Psoas muscle (tissue), 8 donors: ENCODE measurements around the gene HAND1. TPM values are rescaled to one million over a fixed set of nuclear protein-coding genes. Genes with fewer than 3 reads are reported as not detected.

Experiments
- ATAC-seq, 4 donors: fragments of 200-7000 bp; cut with Tn5 transposase; one replicate each; pipeline ENCODE4 v1.9.1; 2020; ENCODE audit warnings: moderate library complexity in 3 of 4, mild to moderate bottlenecking in 2 of 4
- DNase-seq, 2 donors: peaks; one replicate each; pipeline ENCODE4 v3.0.0-alpha.2; 2020
- H3K27ac ChIP-seq: fragments of 200-600 bp; one replicate; pipeline ENCODE4 v1.8.0; 2022
- H3K27me3 ChIP-seq, 3 donors: fragments of 200-600 bp in 1 of 3; one replicate each; pipeline versions ENCODE4 v1.6.1 to v1.8.0; 2013 to 2022; ENCODE audit warnings: low read length in 2 of 3, mild to moderate bottlenecking in 2 of 3, moderate library complexity in 1 of 3; ENCODE audit not compliant: insufficient read depth in 3 of 3
- H3K36me3 ChIP-seq, 2 donors: fragments of 200-600 bp in 1 of 2; one replicate each; pipeline versions ENCODE4 v1.6.1 to v1.8.0; 2013 to 2022; ENCODE audit warnings: low read depth in 1 of 2, mild to moderate bottlenecking in 1 of 2, moderate library complexity in 1 of 2; ENCODE audit not compliant: insufficient read depth in 1 of 2
- H3K4me1 ChIP-seq: fragments of 200-600 bp; one replicate; pipeline ENCODE4 v1.8.0; 2022
- H3K4me3 ChIP-seq: fragments of 200-600 bp; one replicate; pipeline ENCODE4 v1.8.0; 2022; ENCODE audit warnings: mild to moderate bottlenecking
- H3K9me3 ChIP-seq: fragments of 200-600 bp; one replicate; pipeline ENCODE4 v1.8.0; 2022
- CTCF ChIP-seq: fragments of 200-600 bp; IDR thresholded peaks from one replicate; pipeline ENCODE4 v1.8.0; 2022; ENCODE audit warnings: antibody characterized with exemption
- WGBS, 3 donors: extraction: QIAGEN DNeasy Blood & Tissue Kit; methylation state at CpG; one replicate each; pipeline versions ENCODE4 v1.1.6 to v1.1.7; 2013; 5-methylcytosine and 5-hydroxymethylcytosine counted together
- intact Hi-C, 2 donors: fragments of 100-400 bp; cut with DNase I; formaldehyde crosslinking; loops; one replicate each; pipeline versions ENCODE4 v1.11.0 to v1.14.2; 2022
- polyA plus RNA-seq, 3 donors: library from polyadenylated mRNA; stranded (reverse); fragments of 200-250 nt; gene quantifications; one replicate each; pipeline ENCODE4 v1.2.3, GENCODE V29; 2013
- total RNA-seq, 4 donors: library from RNA; stranded (reverse); fragmentation: NEBNext Ultra II Directional in 2 of 4; extraction: Animal tissue kit (Norgen Biotek cat#: 25700) in 2 of 4; gene quantifications; one replicate each; pipeline versions ENCODE4 v1.2.1 to v1.2.4, GENCODE V29; 2021 to 2023
- donor health status: healthy with polysubstance abuse.
- donor health status: DM: no; HTN: no; CAD: no; lungs with moderate emphysema.
- donor health status: Bipolar disorder and iron deficiency.
- donor health status: healthy.
- donor health status: DM: yes; HTN: yes; CAD: no.
- donor health status: DM: no; HTN: no; CAD: no.
- donor health status: DM: no; HTN: no; CAD: no.
- donor health status: DM: yes; HTN: yes; CAD: no.

The HAND1 gene
- total and polyA plus RNA-seq, 7 donors, result not detected

- 23 to 25% (median 25%) methylated on average over 11 of the region's 11 CpGs for WGBS, 3 donors
- H3K27me3 ChIP-seq, result peaks cover 0 to 70% (median 35%) of the 10 kb centered on the region in 3 donors
- H3K27ac ChIP-seq, result no peak overlapping the region
- intact Hi-C loops, result loop anchor here in 1 of 2 donors (10.0 kb wide), 1 partner anchor 474 kb away; the partner anchor contains the start of gene MRPL22
- ATAC-seq, result no peak
- no peaks in the 10 kb centered on the region for H3K9me3 ChIP-seq
- peak in 1 of 2 donors; percentile 19 for DNase-seq
- H3K4me1 ChIP-seq, result peaks cover 23% of the 10 kb centered on the region
- H3K4me3 ChIP-seq, result no peak overlapping the region
- H3K36me3 ChIP-seq, result no peaks in the 10 kb centered on the region
- TF ChIP-seq CTCF, result no peak
Observed at GRCh38 chr5:154470947-154471870, 6.8 kb downstream of the HAND1 start.

- Histone ChIP-seq H3K36me3 (no peaks in the 10 kb centered on the region), H3K4me3 (no peak overlapping the region), H3K4me1 (peaks cover 16% of the 10 kb centered on the region), H3K27ac (no peak overlapping the region), H3K27me3 (peaks cover 0 to 59% (median 26%) of the 10 kb centered on the region in 3 donors), H3K9me3 (no peaks in the 10 kb centered on the region)
- no peak for TF ChIP-seq CTCF
- intact Hi-C loops, result loop anchor here in 1 of 2 donors (10.0 kb wide), 1 partner anchor 475 kb away; the partner anchor contains the start of gene MRPL22
- no peak for ATAC-seq
- DNase-seq, result no peak
- 64 to 69% (median 65%) methylated on average over 2 of the region's 2 CpGs for WGBS, 3 donors
Observed at GRCh38 chr5:154470137-154470536, 7.9 kb downstream of the HAND1 start.

- peak; percentile 79 to 84 for DNase-seq
- Histone ChIP-seq H3K4me1 (peaks cover 1% of the 10 kb centered on the region), H3K9me3 (no peaks in the 10 kb centered on the region), H3K36me3 (peaks cover 0 to 4% of the 10 kb centered on the region in 2 donors), H3K4me3 (no peak overlapping the region), H3K27ac (no peak overlapping the region), H3K27me3 (peaks cover 0 to 36% (median 7%) of the 10 kb centered on the region in 3 donors)
- peak; percentile 92 for TF ChIP-seq CTCF
- ATAC-seq, result peak; percentile 89 to 95 (median 90)
- intact Hi-C loops, result loop anchor here (2.0 to 5.0 kb wide), 3 partner anchors 139 to 174 kb away; no protein-coding TSS in a partner anchor
- WGBS, 3 donors, result 40 to 49% (median 46%) methylated on average over 18 of the region's 18 CpGs
Observed at GRCh38 chr5:154467655-154468354, 10.2 kb downstream of the HAND1 start.

GRCh38 chr5:154466671-154467070 is 11.4 kb downstream of the HAND1 start:
- intact Hi-C loops, result loop anchor here (2.0 to 5.0 kb wide), 3 partner anchors 141 to 176 kb away; no protein-coding TSS in a partner anchor
- H3K4me3 ChIP-seq, result no peak overlapping the region

More at GRCh38 chr5:154466671-154467070, 11.4 kb downstream of the HAND1 start:
- H3K36me3 ChIP-seq, result peaks cover 0 to 7% of the 10 kb centered on the region in 2 donors
- TF ChIP-seq CTCF, result no peak
- no peaks in the 10 kb centered on the region for H3K9me3 ChIP-seq
- 81 to 85% (median 85%) methylated on average over 5 of the region's 5 CpGs for WGBS, 3 donors
- peaks cover 0 to 25% (median 4%) of the 10 kb centered on the region in 3 donors for H3K27me3 ChIP-seq
- no peak overlapping the region for H3K27ac ChIP-seq
- DNase-seq (no peak), ATAC-seq (no peak)
- no peaks in the 10 kb centered on the region for H3K4me1 ChIP-seq
